ENCODE data around the gene FAM83B.

FAM83B gene

DNA sequence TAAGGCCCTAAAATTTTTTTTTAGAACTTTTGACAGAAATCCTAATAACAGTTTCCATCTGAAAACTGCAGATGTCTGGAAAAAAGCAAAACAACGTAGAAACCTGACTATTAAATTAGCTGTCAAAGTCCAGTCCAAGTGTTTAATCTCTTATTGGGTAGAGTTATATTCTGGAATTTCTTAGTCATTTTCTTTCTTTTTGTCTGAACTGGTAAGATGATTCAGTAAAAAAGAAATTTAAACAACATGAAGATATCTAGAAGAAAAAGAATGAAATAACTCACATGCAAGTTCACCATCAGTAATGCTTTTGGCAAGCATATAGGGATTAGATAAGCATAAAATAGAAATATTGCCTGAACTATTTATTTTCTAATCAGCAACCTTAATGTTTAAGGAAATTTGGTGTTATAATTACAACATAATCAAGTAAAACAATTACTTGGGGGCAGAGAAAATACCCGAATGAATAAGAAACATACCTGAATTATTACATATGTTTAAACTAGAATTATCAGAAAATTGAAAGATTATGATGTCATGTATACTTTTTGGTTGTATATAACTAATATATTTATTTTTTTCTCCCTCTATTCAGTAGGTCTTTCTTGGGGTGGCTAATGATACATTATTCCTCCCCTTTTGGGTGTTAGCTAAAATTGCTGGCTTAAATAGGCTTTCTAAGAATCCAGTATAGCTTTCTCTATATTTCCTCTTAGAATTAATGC lies 51.1 kb downstream of the FAM83B start:
- H3K27me3 ChIP-seq (replicated peaks; ENCODE audit: control insufficient read depth, insufficient read depth, low read length, poor library complexity, severe bottlenecking) = no peaks in the 10 kb centered on the region
- no peak overlapping the region for H3K4me3 ChIP-seq (ENCODE audit: insufficient read depth, low read depth, low read length, poor library complexity, severe bottlenecking)
- H3K9me3 ChIP-seq (ENCODE audit: control insufficient read depth, low read length) = no peaks in the 10 kb centered on the region
- DNase-seq = no peak
- H3K27ac ChIP-seq (ENCODE audit: insufficient read depth, low read length, poor library complexity, severe bottlenecking) = no peak overlapping the region
- H3K4me1 ChIP-seq (ENCODE audit: control insufficient read depth, insufficient read depth, low read length, poor library complexity, severe bottlenecking) = no peaks in the 10 kb centered on the region
- H3K36me3 ChIP-seq (ENCODE audit: control insufficient read depth, insufficient read depth, low read length) = no peaks in the 10 kb centered on the region

DNA sequence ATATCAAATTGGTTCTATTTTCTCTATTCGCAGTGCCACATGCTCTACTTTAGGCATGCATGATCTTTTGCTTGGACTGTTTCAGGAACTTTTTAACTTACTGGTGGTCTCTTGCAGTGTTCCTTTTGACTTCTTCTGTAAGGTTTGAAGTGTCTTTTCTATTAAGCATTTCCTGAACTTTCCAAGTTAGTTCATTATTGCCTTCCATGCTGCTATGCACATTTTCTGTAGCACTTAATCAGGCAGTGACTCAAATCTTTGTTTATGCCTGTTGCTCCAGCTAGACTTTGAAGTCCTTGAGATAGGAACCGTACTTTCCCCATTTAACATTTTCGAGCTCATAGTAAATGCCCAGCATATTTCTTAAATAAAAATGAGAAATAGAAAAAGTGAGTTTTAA lies 52.2 kb downstream of the FAM83B start:
- no peaks in the 10 kb centered on the region for H3K4me1 ChIP-seq (ENCODE audit: control insufficient read depth, insufficient read depth, low read length, poor library complexity, severe bottlenecking)
- H3K4me3 ChIP-seq (ENCODE audit: insufficient read depth, low read depth, low read length, poor library complexity, severe bottlenecking) = no peak overlapping the region
- no peaks in the 10 kb centered on the region for H3K36me3 ChIP-seq (ENCODE audit: control insufficient read depth, insufficient read depth, low read length)
- no peaks in the 10 kb centered on the region for H3K9me3 ChIP-seq (ENCODE audit: control insufficient read depth, low read length)
- no peak overlapping the region for H3K27ac ChIP-seq (ENCODE audit: insufficient read depth, low read length, poor library complexity, severe bottlenecking)
- no peaks in the 10 kb centered on the region for H3K27me3 ChIP-seq (replicated peaks; ENCODE audit: control insufficient read depth, insufficient read depth, low read length, poor library complexity, severe bottlenecking)
- DNase-seq = no peak

DNA sequence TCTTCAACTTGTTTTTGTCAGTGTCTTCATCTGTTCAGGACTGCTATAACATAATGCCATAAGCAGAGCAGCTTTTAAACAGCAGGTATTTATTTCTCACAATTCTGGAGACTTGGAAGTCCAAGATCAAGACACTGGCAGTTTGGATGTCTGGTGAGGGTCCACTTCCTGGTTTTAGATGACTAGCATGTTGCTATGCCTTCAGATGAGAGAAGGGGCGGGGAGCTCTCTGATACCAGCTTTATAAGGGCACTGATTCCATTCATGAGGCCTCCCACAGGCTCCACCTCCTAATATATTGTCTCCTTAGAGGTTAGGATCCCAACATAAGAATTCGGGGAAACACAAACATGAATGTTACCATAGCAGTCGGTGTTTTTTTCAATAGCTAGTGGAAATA lies 52.9 kb downstream of the FAM83B start:
- Histone ChIP-seq H3K4me3 (ENCODE audit: insufficient read depth, low read depth, low read length, poor library complexity, severe bottlenecking) (no peak overlapping the region), H3K9me3 (ENCODE audit: control insufficient read depth, low read length) (no peaks in the 10 kb centered on the region), H3K4me1 (ENCODE audit: control insufficient read depth, insufficient read depth, low read length, poor library complexity, severe bottlenecking) (no peaks in the 10 kb centered on the region), H3K27me3 (replicated peaks; ENCODE audit: control insufficient read depth, insufficient read depth, low read length, poor library complexity, severe bottlenecking) (no peaks in the 10 kb centered on the region), H3K27ac (ENCODE audit: insufficient read depth, low read length, poor library complexity, severe bottlenecking) (no peak overlapping the region), H3K36me3 (ENCODE audit: control insufficient read depth, insufficient read depth, low read length) (no peaks in the 10 kb centered on the region)
- DNase-seq = no peak

DNA sequence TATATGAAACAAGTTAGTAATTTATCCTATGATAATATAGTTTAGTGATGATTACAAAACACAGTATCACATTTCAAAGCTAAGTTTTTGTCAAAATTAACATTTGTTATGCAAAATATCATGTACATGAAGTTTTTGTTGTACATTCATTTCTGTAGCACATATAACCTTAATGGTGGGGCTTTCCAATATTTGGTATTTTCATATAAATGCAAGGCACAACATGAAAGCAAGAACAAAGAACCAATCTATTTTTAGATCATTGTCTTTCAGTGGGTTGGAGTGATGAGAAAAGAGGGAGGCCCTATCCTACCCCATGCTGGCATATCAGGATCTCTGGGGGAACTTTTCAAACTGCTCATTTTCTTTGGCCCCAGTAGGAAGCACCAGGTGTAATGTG lies 53.4 kb downstream of the FAM83B start:
- H3K36me3 ChIP-seq (ENCODE audit: control insufficient read depth, insufficient read depth, low read length) = no peaks in the 10 kb centered on the region
- H3K4me3 ChIP-seq (ENCODE audit: insufficient read depth, low read depth, low read length, poor library complexity, severe bottlenecking) = no peak overlapping the region
- H3K4me1 ChIP-seq (ENCODE audit: control insufficient read depth, insufficient read depth, low read length, poor library complexity, severe bottlenecking) = no peaks in the 10 kb centered on the region

DNA sequence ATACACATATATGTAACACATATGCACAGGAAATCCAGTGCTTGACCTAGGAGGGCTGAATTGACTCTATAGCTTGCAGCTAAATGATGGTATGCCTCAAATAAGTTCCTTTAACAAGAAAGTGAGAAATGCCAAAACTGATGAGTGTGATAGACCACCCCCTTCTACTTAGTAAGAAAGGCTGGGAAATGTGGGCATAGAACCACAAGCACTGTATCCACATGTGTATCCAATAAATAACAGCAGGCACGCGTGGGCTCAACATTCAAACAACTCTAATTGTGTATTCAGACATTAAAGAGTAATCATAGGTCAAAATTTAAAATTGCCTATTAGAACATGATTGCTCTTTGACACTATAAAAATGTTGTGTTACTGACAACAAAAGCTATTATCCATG lies 54.1 kb downstream of the FAM83B start:
- DNase-seq = no peak
- Histone ChIP-seq H3K27ac (ENCODE audit: insufficient read depth, low read length, poor library complexity, severe bottlenecking) (no peak overlapping the region), H3K36me3 (ENCODE audit: control insufficient read depth, insufficient read depth, low read length) (no peaks in the 10 kb centered on the region), H3K9me3 (ENCODE audit: control insufficient read depth, low read length) (no peaks in the 10 kb centered on the region), H3K4me1 (ENCODE audit: control insufficient read depth, insufficient read depth, low read length, poor library complexity, severe bottlenecking) (no peaks in the 10 kb centered on the region), H3K27me3 (replicated peaks; ENCODE audit: control insufficient read depth, insufficient read depth, low read length, poor library complexity, severe bottlenecking) (no peaks in the 10 kb centered on the region), H3K4me3 (ENCODE audit: insufficient read depth, low read depth, low read length, poor library complexity, severe bottlenecking) (no peak overlapping the region)

More for the DNA sequence above, 53.4 kb downstream of the FAM83B start:
- H3K27me3 ChIP-seq (replicated peaks; ENCODE audit: control insufficient read depth, insufficient read depth, low read length, poor library complexity, severe bottlenecking) = no peaks in the 10 kb centered on the region
- no peak for DNase-seq
- no peaks in the 10 kb centered on the region for H3K9me3 ChIP-seq (ENCODE audit: control insufficient read depth, low read length)
- H3K27ac ChIP-seq (ENCODE audit: insufficient read depth, low read length, poor library complexity, severe bottlenecking) = no peak overlapping the region

DNA sequence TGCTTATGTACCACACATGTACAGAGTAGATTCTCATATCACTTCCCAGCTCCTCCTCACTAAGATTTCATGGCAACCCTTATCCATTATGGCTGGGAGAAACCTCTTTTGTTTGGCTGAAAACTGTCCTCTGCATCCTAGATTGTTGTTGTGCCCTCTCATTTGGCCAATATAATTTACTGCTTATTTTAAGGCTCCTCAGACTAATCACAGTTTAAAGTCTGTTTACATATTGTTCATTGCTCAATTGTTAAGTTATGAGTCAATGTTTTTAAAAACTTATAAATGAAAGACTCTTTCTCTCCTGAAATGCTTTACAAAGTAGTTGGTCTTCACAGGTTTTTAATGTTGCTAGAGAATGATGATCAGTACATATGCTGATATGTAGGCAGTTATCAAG lies 57.3 kb downstream of the FAM83B start:
- Histone ChIP-seq H3K9me3 (ENCODE audit: control insufficient read depth, low read length) (no peaks in the 10 kb centered on the region), H3K4me1 (ENCODE audit: control insufficient read depth, insufficient read depth, low read length, poor library complexity, severe bottlenecking) (no peaks in the 10 kb centered on the region), H3K27ac (ENCODE audit: insufficient read depth, low read length, poor library complexity, severe bottlenecking) (no peak overlapping the region), H3K27me3 (replicated peaks; ENCODE audit: control insufficient read depth, insufficient read depth, low read length, poor library complexity, severe bottlenecking) (no peaks in the 10 kb centered on the region), H3K4me3 (ENCODE audit: insufficient read depth, low read depth, low read length, poor library complexity, severe bottlenecking) (no peak overlapping the region), H3K36me3 (ENCODE audit: control insufficient read depth, insufficient read depth, low read length) (no peaks in the 10 kb centered on the region)
- DNase-seq = no peak

DNA sequence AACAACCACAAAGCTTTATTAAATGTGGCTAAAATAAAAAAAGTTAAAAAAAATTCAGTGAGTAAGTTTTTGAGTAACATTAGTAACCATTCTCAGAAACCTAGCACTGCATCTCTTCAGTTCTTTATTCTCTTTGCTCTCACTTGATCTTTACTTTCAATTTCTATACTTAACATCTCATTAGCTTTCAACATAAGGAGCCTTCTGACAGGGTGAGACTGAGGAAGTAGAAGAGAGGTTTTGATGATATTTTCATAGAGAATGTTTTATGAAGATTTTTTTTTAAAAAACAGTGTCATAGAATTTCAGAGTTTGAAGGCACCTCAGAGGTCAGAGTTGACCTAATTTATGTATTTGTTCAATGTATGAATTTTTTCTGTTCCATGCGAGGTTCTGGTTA lies 60.8 kb downstream of the FAM83B start:
- Histone ChIP-seq H3K4me3 (ENCODE audit: insufficient read depth, low read depth, low read length, poor library complexity, severe bottlenecking) (no peak overlapping the region), H3K36me3 (ENCODE audit: control insufficient read depth, insufficient read depth, low read length) (no peaks in the 10 kb centered on the region), H3K4me1 (ENCODE audit: control insufficient read depth, insufficient read depth, low read length, poor library complexity, severe bottlenecking) (no peaks in the 10 kb centered on the region), H3K9me3 (ENCODE audit: control insufficient read depth, low read length) (no peaks in the 10 kb centered on the region), H3K27ac (ENCODE audit: insufficient read depth, low read length, poor library complexity, severe bottlenecking) (no peak overlapping the region), H3K27me3 (replicated peaks; ENCODE audit: control insufficient read depth, insufficient read depth, low read length, poor library complexity, severe bottlenecking) (no peaks in the 10 kb centered on the region)
- DNase-seq = no peak

DNA sequence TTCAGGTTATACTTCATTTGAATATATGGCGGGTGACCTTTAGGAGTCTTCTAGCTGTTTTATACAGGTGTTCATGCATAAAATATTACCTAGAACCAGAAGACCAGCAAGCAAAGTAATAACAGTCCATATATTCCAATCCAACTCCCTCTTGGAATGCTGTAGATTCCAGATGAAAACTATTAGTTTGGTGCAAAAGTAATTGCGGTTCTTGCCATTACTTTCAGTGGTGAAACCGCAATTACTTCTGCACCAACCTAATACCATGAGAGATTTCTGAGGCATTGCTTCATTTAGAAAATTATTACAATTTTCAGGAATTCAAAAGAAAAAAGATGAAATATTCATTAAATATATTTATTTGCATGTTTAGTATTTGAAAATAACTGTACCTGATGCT lies 62.6 kb downstream of the FAM83B start:
- H3K4me1 ChIP-seq (ENCODE audit: control insufficient read depth, insufficient read depth, low read length, poor library complexity, severe bottlenecking) = no peaks in the 10 kb centered on the region

DNA sequence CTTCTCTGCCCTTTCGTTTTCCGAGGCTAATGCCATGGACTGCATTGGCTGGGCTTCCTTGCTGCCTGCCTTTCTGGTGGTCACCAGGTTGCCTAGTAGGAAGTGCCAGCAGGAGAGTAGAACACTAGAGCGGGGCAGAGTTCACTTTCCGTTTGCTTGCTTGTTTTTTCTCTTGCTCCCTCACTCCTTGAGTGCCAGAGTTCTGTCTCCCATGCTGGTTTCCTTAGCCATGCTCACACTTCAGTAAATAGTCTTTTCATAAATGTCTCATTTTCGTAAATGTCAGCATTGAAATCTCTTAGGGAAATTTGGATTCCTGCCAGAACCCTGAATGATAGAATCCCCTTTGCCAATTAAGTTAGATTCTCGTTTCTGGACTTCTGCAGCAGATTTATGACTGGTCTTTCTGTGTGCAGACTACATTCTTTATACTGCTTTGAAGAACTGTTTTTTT lies 63.9 kb downstream of the FAM83B start:
- no peak for DNase-seq
- Histone ChIP-seq H3K36me3 (ENCODE audit: control insufficient read depth, insufficient read depth, low read length) (no peaks in the 10 kb centered on the region), H3K27me3 (replicated peaks; ENCODE audit: control insufficient read depth, insufficient read depth, low read length, poor library complexity, severe bottlenecking) (no peaks in the 10 kb centered on the region), H3K4me1 (ENCODE audit: control insufficient read depth, insufficient read depth, low read length, poor library complexity, severe bottlenecking) (no peaks in the 10 kb centered on the region), H3K4me3 (ENCODE audit: insufficient read depth, low read depth, low read length, poor library complexity, severe bottlenecking) (no peak overlapping the region), H3K9me3 (ENCODE audit: control insufficient read depth, low read length) (no peaks in the 10 kb centered on the region), H3K27ac (ENCODE audit: insufficient read depth, low read length, poor library complexity, severe bottlenecking) (no peak overlapping the region)

More for the DNA sequence above, 62.6 kb downstream of the FAM83B start:
- no peak for DNase-seq
- H3K4me3 ChIP-seq (ENCODE audit: insufficient read depth, low read depth, low read length, poor library complexity, severe bottlenecking) = no peak overlapping the region
- no peaks in the 10 kb centered on the region for H3K9me3 ChIP-seq (ENCODE audit: control insufficient read depth, low read length)
- no peaks in the 10 kb centered on the region for H3K27me3 ChIP-seq (replicated peaks; ENCODE audit: control insufficient read depth, insufficient read depth, low read length, poor library complexity, severe bottlenecking)
- no peak overlapping the region for H3K27ac ChIP-seq (ENCODE audit: insufficient read depth, low read length, poor library complexity, severe bottlenecking)
- H3K36me3 ChIP-seq (ENCODE audit: control insufficient read depth, insufficient read depth, low read length) = no peaks in the 10 kb centered on the region

DNA sequence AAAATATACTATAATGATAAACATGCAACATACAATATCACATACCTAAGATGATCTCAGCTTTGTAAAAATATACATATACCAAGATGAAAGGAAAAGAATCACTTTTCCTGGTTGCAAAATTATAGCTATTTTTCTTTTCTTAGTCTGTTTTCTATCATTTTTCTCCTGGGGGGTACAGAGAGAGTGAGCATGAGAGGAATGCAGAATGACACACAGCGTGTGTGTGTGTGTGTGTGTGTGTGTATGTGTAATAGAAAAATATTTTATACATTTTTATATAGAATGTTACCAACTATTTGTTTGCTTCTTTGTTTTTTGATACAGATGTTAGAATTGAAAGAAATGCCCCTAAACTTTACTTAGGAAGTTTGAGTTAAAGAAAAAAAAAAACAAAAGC lies 64.3 kb downstream of the FAM83B start:
- Histone ChIP-seq H3K4me3 (ENCODE audit: insufficient read depth, low read depth, low read length, poor library complexity, severe bottlenecking) (no peak overlapping the region), H3K27me3 (replicated peaks; ENCODE audit: control insufficient read depth, insufficient read depth, low read length, poor library complexity, severe bottlenecking) (no peaks in the 10 kb centered on the region), H3K36me3 (ENCODE audit: control insufficient read depth, insufficient read depth, low read length) (no peaks in the 10 kb centered on the region), H3K4me1 (ENCODE audit: control insufficient read depth, insufficient read depth, low read length, poor library complexity, severe bottlenecking) (no peaks in the 10 kb centered on the region), H3K9me3 (ENCODE audit: control insufficient read depth, low read length) (no peaks in the 10 kb centered on the region), H3K27ac (ENCODE audit: insufficient read depth, low read length, poor library complexity, severe bottlenecking) (no peak overlapping the region)
- DNase-seq = no peak
